Thyroid gland (tissue), 4 donors: ENCODE measurements around the gene SCN3A.

Experiments
- POLR2A ChIP-seq, 2 donors: fragments of 450-650 bp; IDR thresholded peaks; one replicate each; pipeline ENCODE4 v1.6.1; 2017; ENCODE audit warnings: antibody characterized with exemption in 2 of 2, mild to moderate bottlenecking in 2 of 2, moderate library complexity in 1 of 2
- TF ChIP-seq, protein P1 (sequence below), 6 experiments: fragments of 200-600 bp in 3 of 6; fragments of 450-650 bp in 3 of 6; sonication (generic) in 3 of 6; IDR thresholded peaks; one replicate each; pipeline ENCODE4 v1.5.1; 2016 to 2019; ENCODE audit warnings: antibody characterized with exemption in 6 of 6, mild to moderate bottlenecking in 2 of 6, inconsistent platforms in 1 of 6, moderate library complexity in 1 of 6

DNA sequence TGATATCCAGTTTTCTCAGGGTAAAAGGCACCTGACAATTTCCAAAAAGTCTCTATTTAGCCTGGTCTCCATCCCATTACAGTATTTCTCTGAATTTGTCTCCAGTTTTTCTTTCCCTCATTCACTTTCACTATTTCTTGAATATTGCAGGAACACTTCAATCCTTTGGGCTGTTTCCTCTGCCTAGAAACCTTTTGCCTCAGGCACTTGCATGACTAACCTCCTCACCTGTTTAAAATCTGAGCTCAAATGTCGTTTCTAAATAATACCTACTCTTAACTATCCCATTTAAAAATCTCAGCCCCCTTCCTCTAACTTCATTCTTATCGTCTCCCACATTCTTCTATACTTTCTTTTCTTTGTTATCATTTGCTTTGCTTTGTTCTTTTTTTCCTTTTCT, 44.4 kb upstream of the SCN3A start:
- TF ChIP-seq, protein P1, sequence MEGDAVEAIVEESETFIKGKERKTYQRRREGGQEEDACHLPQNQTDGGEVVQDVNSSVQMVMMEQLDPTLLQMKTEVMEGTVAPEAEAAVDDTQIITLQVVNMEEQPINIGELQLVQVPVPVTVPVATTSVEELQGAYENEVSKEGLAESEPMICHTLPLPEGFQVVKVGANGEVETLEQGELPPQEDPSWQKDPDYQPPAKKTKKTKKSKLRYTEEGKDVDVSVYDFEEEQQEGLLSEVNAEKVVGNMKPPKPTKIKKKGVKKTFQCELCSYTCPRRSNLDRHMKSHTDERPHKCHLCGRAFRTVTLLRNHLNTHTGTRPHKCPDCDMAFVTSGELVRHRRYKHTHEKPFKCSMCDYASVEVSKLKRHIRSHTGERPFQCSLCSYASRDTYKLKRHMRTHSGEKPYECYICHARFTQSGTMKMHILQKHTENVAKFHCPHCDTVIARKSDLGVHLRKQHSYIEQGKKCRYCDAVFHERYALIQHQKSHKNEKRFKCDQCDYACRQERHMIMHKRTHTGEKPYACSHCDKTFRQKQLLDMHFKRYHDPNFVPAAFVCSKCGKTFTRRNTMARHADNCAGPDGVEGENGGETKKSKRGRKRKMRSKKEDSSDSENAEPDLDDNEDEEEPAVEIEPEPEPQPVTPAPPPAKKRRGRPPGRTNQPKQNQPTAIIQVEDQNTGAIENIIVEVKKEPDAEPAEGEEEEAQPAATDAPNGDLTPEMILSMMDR (IDR thresholded peaks at IDR 0.05): no peak
- TF ChIP-seq POLR2A (IDR thresholded peaks at IDR 0.05): no peak
